Fibroblast of skin of right biceps (primary cell): ENCODE results near the gene SOCS6.
A peak's percentile ranks its signal among the peaks of the same experiment; 100 is the strongest.

Experiments used
- DNase-seq: peaks from one replicate; pipeline ENCODE4 v3.0.0-alpha.2; 2013

Gene SOCS6

DNA sequence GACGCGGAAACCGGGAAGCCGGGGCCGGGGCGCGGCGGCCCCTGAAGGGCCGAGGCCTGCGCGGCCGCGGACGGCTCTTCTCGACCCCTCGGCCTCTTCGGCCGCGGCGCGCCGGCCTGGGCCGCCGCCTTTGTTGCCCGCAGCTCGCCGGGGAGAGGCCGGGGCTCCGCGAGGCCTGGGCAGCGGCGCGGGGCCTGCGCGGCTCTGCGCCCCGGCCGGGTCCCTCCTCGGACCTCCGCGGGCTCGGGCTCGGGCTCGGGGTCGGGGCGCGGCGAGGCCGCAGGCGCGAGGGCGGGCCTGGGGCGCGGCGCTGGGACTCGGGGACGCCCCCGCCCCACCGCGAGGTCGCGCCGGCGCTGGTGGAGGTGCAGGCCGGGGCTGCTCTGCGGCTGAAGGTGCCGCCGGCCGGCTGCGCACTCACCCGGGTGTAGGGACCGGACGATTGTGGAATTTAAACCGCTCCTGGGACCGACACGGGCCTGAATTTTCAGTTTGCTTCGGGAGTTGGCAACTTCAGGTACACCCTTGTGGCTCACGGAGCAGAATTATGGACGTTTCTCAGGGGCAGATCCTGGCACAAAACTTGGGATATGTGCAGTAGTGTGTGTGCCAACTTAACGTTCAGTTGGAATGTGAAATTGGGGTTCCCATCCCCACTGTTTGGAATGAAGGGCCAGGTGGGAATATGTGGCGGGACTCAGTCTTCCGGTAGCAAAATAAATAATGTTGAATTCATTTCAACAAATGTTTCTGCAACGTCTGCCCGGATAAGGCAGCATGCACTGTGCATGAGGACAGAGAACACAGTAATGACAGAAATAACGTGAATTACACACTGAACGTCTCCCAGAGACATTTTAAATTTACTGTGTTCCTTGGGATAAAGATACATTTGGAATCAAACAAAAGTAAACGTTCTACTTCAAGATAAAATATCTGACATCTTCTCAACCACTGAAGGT, 787 bp downstream of the SOCS6 start:
- peak; percentile 40 for DNase-seq

- no peak for DNase-seq
These were observed 1.8 kb downstream of the SOCS6 start for GRCh38 chr18:70290482-70291294.

DNA sequence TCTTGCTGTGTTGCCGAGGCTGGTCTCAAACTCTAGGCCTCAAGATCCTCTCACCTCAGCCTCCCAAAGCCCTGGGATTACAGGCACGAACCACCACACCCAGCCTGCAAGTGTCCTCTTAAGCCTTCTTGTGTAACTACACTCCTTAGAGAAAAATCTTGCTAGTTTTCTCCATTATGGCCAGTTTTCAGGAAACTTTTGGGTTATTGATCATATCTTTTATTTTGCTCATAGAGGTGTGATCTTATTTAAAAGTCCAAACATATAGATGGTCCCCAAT, 2.4 kb downstream of the SOCS6 start:
- DNase-seq: no peak

GRCh38 chr18:70292628-70293027, 3.8 kb downstream of the SOCS6 start:
- DNase-seq: no peak

DNA sequence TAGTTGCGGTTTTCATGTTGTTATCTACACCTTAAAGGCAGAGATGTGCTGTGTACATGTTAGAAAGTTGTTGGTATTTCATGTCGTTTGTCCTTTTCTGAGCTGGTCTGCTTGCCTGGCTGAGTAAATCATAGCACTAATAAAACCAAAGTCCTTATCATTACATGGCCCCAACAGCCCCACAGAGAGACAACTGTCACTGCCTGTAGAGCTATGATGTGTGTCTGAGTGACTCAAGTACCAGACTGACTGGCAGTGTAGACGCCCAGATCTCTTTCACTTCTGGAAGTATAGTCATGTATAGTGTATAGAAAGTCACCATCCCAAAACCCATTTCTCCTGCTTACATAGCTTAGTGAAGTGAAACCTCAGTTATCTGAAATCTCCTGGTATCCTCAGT, 4.3 kb downstream of the SOCS6 start:
- peak; percentile 9 for DNase-seq

GRCh38 chr18:70294471-70295191, 5.8 kb downstream of the SOCS6 start:
- DNase-seq: no peak

GRCh38 chr18:70295192-70296188, 6.6 kb downstream of the SOCS6 start:
- DNase-seq: peak; percentile 9

GRCh38 chr18:70296289-70296688, 7.4 kb downstream of the SOCS6 start:
- DNase-seq: no peak

- DNase-seq: no peak
These were observed 7.9 kb downstream of the SOCS6 start for GRCh38 chr18:70296781-70297180.

- DNase-seq: no peak
These were observed 10.5 kb downstream of the SOCS6 start for GRCh38 chr18:70299393-70299792.

DNA sequence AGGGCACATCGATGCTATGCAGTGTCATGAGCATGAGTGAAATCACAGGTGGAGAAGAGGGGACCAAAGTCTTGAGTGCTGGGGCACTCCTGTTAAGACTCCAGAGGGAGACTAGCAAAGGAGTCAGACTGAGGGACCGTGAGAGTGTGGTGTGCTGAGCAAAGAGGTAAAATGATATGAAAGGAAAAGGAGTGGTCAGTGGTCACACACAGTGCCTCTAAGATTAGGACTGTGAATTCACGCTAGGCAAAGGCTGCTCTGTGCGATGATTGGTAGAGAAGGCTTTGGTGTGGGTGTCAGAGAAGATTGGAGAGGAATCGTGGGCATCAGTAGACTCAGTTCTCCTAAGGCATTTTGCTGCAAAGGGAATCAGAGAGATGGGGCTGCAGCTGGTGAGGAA, 12.8 kb downstream of the SOCS6 start:
- no peak for DNase-seq

DNA sequence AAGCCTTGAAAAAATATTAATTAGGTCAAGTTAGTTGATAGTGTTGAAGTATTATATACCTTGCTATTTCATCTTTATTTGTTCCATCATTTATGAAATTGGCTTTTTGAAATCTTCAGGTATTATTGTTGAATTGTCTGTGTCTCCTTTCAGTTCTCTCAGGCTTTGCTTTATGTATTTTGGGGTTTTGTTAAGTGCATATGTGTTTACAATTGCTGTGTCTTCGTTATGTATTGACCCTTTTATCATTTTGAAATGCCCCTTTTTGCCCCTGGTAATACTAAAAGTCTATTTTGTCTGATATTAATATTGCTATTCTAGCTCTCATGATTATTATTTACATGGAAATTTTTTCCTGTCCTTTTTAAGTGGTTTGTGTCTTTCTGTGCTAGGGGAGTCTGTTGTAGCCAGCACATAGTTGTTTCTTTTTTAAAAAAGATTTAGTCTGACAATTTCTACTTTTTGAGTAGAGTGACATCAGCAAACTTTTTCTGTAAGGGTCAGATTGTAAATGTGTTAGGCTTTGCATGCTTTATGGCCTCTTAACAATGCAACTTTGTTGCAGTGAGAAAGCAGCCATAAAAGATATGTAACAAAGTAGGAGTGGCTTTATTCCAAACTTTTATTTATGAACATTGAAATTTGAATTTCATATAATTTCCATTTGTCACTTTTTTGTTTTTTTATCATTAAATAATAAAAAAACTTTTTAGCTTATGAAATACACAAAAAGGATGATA, 19.9 kb downstream of the SOCS6 start:
- DNase-seq: no peak

DNA sequence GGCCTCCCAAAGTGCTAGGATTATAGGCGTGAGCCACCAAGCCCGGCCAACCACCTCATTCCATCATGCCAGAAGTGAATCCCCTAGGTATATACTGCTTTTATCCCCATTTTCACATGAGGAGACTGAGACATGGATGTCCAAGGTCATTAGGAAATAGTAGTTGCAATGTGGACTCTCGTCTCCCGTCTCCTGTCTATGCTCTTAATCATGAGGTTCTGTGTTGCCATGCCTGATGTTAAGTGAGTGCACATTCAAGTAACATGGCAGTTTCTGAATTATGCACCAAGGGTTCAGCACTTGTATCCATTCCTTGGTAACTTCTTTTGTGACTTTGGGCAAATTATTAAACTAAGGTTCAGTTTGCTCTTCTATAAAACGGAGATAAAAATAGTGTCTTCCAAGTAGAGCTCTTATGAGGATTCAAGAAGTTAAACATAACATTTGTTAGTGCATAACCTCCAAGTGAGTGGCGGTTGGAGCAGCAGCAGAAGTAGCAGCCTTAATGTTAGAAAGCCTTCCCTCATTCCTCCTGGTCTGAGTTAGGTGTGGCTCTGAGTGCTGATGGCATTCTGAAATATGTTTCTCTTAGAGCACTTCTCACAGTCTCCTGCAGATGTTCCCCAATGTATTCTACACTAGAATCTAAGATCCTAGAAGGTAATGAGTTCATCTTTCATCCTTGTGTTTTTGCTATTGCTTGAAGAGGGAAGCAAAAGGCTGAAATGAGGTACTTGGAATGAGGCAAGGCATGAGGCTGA, 21.9 kb downstream of the SOCS6 start:
- peak; percentile 5 for DNase-seq

DNA sequence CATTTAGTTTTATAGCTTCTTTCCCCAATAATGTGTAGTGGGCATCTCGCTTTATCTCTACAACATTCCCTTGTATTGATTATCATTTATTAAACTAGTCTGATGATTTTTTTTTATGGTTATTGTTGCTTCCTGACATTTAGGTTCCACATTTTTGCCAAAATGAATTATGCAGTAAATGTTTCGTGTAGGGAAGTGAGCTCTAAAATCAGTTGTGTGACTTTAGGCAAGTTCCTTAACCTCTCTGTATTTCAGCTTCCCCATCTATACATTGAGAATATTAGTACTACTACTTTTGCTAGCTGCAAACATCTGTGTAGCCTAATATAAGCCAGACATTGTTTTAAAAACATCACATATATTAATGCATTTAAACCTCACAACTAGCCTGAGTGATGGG, 22.9 kb downstream of the SOCS6 start:
- DNase-seq: no peak

GRCh38 chr18:70313640-70314039, 24.8 kb downstream of the SOCS6 start:
- DNase-seq: no peak

GRCh38 chr18:70314151-70314782, 25.4 kb downstream of the SOCS6 start:
- DNase-seq: no peak

GRCh38 chr18:70319187-70319586, 30.3 kb downstream of the SOCS6 start:
- no peak for DNase-seq

GRCh38 chr18:70321616-70322015, 32.8 kb downstream of the SOCS6 start:
- DNase-seq: no peak

GRCh38 chr18:70322385-70322784, 33.5 kb downstream of the SOCS6 start:
- no peak for DNase-seq

DNA sequence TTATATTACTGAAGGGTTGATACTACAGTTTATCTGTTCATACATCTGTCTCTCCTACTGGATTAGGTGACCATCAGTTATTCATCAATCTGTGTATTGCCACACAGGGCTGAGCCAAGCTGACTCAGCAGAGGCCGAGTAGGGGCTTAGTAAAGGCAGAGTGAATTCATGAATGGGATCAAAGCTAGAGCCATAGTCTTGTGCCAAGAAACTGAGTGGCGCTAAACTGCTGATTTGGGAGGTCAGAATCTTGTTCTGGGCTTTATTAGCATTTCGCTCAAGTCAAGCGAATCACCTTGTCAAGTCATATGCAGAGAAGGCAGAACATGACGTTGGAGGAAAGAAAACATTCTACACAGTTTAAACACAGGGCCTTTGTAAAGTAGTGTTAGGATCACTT, 34.1 kb downstream of the SOCS6 start:
- peak; percentile 54 for DNase-seq
